Measurements from ENCODE around the gene FXR1. TPM values are rescaled to one million over a fixed set of nuclear protein-coding genes. Genes with fewer than 3 reads are reported as not detected.

Gene FXR1
- total RNA-seq, 2 experiments from 2014 or later, result 169 to 174 TPM

DNA sequence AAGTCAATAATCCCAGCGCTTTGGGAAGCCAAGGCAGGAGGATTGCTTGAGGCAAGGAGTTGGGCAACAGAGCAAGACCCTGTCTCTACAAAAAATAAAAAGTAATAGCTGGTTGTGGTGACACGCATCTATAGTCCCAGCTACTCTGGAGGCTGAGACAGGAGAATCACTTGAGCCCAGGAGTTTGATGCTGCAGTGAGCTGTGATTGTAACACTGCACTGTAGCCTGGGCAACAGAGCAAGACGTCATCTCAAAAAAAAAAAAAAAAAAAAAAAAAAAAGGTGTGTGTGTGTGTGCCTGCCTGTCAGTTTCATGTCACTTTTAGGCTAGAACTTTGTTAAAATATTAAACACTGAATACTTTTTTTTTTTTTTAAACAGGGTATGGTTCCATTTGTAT, 48.6 kb downstream of the FXR1 start:
- ATAC-seq (no peak), DNase-seq (no peak)
- peaks cover 55% of the 10 kb centered on the region for H3K36me3 Mint-ChIP-seq (ENCODE audit: low read depth)
- intact Hi-C loops (cut with micrococcal nuclease), result no loop called here
- peaks cover 24% of the 10 kb centered on the region for H3K4me1 Mint-ChIP-seq (ENCODE audit: low read depth)
- no peak overlapping the region for H3K27ac Mint-ChIP-seq
- TF ChIP-seq, protein P1, sequence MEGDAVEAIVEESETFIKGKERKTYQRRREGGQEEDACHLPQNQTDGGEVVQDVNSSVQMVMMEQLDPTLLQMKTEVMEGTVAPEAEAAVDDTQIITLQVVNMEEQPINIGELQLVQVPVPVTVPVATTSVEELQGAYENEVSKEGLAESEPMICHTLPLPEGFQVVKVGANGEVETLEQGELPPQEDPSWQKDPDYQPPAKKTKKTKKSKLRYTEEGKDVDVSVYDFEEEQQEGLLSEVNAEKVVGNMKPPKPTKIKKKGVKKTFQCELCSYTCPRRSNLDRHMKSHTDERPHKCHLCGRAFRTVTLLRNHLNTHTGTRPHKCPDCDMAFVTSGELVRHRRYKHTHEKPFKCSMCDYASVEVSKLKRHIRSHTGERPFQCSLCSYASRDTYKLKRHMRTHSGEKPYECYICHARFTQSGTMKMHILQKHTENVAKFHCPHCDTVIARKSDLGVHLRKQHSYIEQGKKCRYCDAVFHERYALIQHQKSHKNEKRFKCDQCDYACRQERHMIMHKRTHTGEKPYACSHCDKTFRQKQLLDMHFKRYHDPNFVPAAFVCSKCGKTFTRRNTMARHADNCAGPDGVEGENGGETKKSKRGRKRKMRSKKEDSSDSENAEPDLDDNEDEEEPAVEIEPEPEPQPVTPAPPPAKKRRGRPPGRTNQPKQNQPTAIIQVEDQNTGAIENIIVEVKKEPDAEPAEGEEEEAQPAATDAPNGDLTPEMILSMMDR (IDR thresholded peaks at IDR 0.05), result no peak
- ChIA-PET POLR2A (no interaction called here), CTCF (no interaction called here)
- no peak overlapping the region for H3K4me3 Mint-ChIP-seq
- no peaks in the 10 kb centered on the region for H3K27me3 Mint-ChIP-seq
- no peaks in the 10 kb centered on the region for H3K9me3 Mint-ChIP-seq

DNA sequence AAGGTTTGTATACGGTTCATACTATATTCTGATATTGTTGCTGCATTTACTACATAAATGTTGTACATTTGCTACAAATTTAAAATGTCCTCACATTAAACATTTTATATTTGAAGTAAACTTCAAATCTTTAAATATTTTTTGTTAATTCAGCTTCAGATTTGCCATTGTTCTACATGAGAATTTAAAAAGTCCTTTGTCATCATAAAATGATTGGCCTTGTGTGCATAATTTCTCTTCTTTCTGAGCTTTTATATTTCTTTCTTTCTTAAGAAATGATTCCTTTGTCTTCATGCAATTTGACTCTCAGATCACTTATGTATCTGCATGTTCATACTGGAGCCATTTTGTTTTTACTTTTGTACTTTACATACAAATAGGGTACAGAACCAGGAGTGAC, 49.1 kb downstream of the FXR1 start:
- POLR2A ChIA-PET, result interaction anchor here (0.9 kb wide), 1 partner anchor 17 kb away, joined by 3 read pairs; no protein-coding TSS in a partner anchor
- Mint-ChIP-seq H3K9me3 (no peaks in the 10 kb centered on the region), H3K36me3 (ENCODE audit: low read depth) (peaks cover 51% of the 10 kb centered on the region), H3K27ac (no peak overlapping the region), H3K4me3 (no peak overlapping the region), H3K4me1 (ENCODE audit: low read depth) (peaks cover 22% of the 10 kb centered on the region), H3K27me3 (no peaks in the 10 kb centered on the region)
- DNase-seq, result no peak
- CTCF ChIA-PET, result interaction anchor here (1.4 kb wide), 1 partner anchor 20 kb away, joined by 3 read pairs; no protein-coding TSS in a partner anchor
- intact Hi-C loops (cut with micrococcal nuclease), result no loop called here
- TF ChIP-seq, protein P1 (IDR thresholded peaks at IDR 0.05), result no peak
- ATAC-seq, result no peak

DNA sequence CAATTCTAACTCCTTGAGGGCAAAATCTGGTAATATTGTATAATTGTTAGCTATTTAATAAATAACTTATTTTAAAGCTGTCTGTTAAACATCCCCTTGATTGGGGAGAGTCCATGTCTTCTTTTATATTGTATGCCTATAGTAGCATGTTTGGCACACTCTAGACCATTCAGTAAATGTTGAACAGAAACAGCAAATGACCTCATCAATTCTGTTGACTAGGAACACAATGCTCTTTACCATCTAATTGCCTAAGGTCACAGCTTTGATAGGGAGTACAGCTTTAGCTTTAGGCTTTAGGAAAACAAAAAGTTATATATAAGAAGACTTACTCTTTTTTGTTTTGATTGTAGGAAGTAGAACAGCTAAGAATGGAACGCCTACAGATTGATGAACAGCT, 50.1 kb downstream of the FXR1 start:
- no peak for DNase-seq
- CTCF ChIA-PET, result interaction anchor here (1.0 to 1.4 kb wide), 2 partner anchors 9 to 19 kb away, joined by 3 read pairs; no protein-coding TSS in a partner anchor
- intact Hi-C loops (cut with micrococcal nuclease), result no loop called here

DNA sequence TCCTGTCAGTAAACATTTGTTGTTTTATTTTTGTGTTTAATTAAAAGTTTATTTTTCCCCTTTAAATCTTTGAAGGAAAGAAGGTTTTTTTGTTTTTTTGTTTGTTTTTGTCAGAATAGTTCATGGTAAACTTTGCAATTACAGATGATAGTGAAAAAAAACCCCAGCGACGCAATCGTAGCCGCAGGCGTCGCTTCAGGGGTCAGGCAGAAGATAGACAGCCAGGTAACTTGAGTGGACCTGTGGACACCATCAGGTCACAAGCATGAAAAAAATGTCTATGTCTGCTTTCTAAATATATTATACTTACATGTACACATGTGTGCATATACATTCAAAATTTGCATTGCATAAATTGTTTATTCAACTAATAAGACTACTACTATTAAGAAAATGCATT, 58.5 kb downstream of the FXR1 start:
- Mint-ChIP-seq H3K27me3 (no peaks in the 10 kb centered on the region), H3K36me3 (ENCODE audit: low read depth) (peaks cover 26% of the 10 kb centered on the region), H3K9me3 (no peaks in the 10 kb centered on the region), H3K4me3 (no peak overlapping the region), H3K27ac (no peak overlapping the region), H3K4me1 (ENCODE audit: low read depth) (peaks cover 9% of the 10 kb centered on the region)
- ChIA-PET CTCF (interaction anchor here (0.8 kb wide), 1 partner anchor 14 kb away, joined by 4 read pairs; no protein-coding TSS in a partner anchor), POLR2A (interaction anchor here (0.6 kb wide), 1 partner anchor 369 kb away, joined by 3 read pairs; no protein-coding TSS in a partner anchor)
- ATAC-seq (no peak), DNase-seq (no peak)
- TF ChIP-seq, protein P1 (IDR thresholded peaks at IDR 0.05), result no peak
- intact Hi-C loops (cut with micrococcal nuclease), result no loop called here

More for the DNA sequence above, 50.1 kb downstream of the FXR1 start:
- POLR2A ChIA-PET, result interaction anchor here (0.7 to 0.9 kb wide), 2 partner anchors 18 to 49 kb away, joined by 3 to 5 read pairs; partner anchors contain the start of gene FXR1
- H3K9me3 Mint-ChIP-seq, result no peaks in the 10 kb centered on the region
- H3K27me3 Mint-ChIP-seq, result no peaks in the 10 kb centered on the region
- H3K4me1 Mint-ChIP-seq (ENCODE audit: low read depth), result peaks cover 22% of the 10 kb centered on the region
- H3K27ac Mint-ChIP-seq, result peak overlapping the region; percentile 17
- TF ChIP-seq, protein P1 (IDR thresholded peaks at IDR 0.05), result no peak
- peaks cover 45% of the 10 kb centered on the region for H3K36me3 Mint-ChIP-seq (ENCODE audit: low read depth)
- no peak overlapping the region for H3K4me3 Mint-ChIP-seq
- no peak for ATAC-seq

DNA sequence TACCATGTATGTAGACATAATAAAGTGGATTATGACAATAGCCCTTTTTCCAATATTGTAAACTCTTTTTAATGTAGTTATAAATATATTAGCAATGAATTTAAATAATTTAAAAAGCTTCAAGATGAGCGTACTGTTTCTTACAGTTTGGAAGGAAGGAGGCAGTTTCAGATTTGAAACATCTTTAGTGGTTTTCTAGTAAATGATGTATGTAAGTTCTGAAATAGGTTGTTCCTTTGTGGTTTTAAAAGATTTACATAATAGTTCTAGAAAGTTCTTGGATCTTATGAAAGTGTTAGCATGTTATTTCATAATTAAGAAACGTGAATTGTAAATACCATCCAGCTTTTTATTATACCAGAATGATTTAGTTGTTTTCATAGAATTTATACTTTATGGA, 61.1 kb downstream of the FXR1 start:
- intact Hi-C loops (cut with micrococcal nuclease), result no loop called here
- POLR2A ChIA-PET, result no interaction called here
- Mint-ChIP-seq H3K4me3 (no peak overlapping the region), H3K9me3 (no peaks in the 10 kb centered on the region), H3K4me1 (ENCODE audit: low read depth) (peaks cover 9% of the 10 kb centered on the region), H3K27ac (peak overlapping the region; percentile 38), H3K27me3 (no peaks in the 10 kb centered on the region), H3K36me3 (ENCODE audit: low read depth) (peaks cover 32% of the 10 kb centered on the region)
- TF ChIP-seq, protein P1 (IDR thresholded peaks at IDR 0.05), result no peak
- DNase-seq (no peak), ATAC-seq (no peak)
- CTCF ChIA-PET, result no interaction called here

Data from activated CD8-positive, alpha-beta T cell treated with anti-CD3 and anti-CD28 coated beads for 36 hours (primary cell).